ENCODE data around the gene MECR.

- TF ChIP-seq CTCF (IDR thresholded peaks at IDR 0.05; ENCODE audit: low read length) (no peak), EZH2 (optimal IDR thresholded peaks at IDR 0.05; ENCODE audit: low read depth, low read length) (no peak)
Observed at GRCh38 chr1:29239142-29239541, 8.4 kb upstream of the MECR start.
